ENCODE data around the gene ERF.

DNA sequence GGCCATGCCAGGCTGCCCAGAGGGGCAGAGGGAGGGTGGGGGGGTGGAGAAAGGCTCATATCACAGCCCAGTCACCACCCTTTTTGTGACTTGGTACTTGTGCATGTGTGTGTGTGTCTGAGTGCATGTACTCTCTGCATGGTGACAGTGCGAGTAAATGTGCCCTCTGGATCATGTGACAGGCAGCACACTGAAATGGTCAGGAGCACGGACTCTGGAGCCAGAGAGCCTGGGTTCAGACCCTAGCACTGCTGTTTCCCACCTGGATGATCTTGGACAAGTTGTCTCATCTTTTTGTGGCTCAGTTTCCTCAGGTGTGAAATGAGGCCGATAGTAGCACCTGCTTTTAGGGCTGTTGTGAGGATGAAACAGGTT lies 16.1 kb upstream of the ERF start:
- TF ChIP-seq POU2F2 (IDR thresholded peaks at IDR 0.05; ENCODE audit: low read depth, low read length) (no peak), POLR2A (IDR thresholded peaks at IDR 0.05; ENCODE audit: low read depth, low read length) (no peak)
